HG03378 (cell line): ENCODE results near the gene MT4.

ENCODE experiments used
- ATAC-seq: cut with Tn5 transposase; IDR thresholded peaks from one replicate; pipeline ENCODE4 v1.9.1; 2021; ENCODE audit warnings: mild to moderate bottlenecking, moderate library complexity; ENCODE audit not compliant: unreplicated experiment

MT4 gene

DNA sequence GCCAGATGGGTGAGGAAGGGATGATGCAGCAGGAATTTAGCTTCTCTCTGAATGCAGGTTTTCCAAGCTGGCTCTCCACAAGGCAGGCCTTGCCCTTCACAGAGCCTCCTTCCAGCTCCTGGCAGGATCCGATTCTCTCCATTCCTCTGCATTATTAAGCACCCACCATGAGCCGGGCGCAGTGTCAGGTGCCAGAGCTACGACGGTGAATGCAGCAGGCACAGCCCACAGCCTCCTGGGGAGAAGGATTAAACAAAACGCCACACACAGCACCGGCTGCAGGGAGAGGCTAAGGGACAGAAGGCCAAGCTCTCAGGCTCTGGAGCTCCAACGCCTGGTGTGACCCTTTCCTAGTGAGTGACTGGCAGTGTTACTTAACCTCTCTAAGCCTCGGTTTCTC lies 36.5 kb downstream of the MT4 start:
- no peak for ATAC-seq

DNA sequence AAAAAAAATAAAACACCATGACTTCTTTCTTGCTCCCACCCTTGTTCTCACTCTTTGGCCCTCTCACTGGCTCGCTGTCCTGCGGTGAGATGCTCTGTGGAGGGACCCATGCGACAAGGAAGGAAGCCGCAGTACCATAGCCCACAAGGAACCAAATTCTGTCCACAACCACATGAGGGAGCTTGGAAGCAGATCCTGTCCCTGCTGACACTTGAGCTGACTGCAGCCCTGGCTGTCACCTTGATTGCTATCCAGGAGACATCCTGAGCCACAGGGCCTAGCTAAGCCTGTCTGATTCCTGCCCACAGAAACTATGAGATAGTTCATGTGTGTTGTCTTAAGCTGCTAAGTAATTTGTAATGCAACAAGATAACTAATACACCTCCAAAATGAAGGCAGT lies 38.7 kb downstream of the MT4 start:
- ATAC-seq = no peak

DNA sequence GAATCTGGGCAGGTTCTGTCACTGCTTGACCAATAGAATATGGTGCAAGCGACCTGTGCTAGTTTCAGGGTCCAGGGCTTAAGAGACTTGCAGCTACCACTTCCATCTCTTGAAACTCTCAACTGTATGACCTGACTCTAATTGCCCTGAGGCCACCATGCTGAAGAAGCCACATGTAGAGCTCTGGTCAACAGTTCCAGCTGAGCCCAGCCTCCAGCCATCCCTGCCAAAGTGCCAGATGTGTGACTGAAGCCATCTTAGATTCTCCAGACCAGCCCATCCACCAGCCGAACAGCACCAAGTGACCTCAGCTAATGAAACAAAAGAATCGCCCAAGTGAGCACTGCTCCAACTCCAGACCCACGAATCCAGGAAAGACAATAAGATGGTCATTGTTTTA lies 40.1 kb downstream of the MT4 start:
- ATAC-seq = no peak

DNA sequence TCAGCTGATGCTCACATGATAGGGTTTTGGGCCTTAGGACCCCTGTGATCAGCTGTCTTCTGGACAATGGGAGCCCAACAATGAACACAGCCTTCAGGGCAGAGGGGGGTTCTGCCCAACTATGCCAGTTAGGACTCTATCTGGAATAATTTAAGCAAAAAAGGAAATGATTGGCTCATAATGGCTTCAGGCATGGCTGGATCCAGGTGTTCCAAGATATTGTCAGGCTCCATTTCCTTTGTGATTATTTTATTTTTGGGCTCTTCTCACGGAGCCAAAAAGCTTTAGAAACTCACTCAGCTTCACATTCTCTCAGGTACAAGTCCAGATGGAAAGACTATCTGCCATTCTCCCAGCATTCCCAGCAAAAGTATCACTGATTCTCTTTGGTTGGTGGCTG lies 40.6 kb downstream of the MT4 start:
- no peak for ATAC-seq

DNA sequence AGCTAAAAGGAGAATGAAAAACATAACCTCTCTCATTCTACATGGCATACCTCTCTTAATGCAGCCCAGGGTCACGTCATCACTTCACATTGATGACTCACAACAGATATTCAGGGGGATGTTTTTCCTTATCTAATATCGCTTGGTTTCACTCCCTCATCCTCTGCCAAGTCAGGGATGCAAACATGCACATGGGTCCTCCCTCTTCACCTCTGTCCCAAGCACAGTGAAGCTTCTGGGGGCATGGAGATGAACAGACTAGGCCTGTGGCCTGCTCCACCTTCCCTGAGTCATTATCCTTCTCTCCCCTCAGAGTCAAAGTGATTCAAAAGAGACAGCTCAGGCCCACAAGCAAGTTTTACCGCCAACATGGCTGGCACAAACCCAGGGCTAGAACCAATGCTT lies 41.2 kb downstream of the MT4 start:
- no peak for ATAC-seq

DNA sequence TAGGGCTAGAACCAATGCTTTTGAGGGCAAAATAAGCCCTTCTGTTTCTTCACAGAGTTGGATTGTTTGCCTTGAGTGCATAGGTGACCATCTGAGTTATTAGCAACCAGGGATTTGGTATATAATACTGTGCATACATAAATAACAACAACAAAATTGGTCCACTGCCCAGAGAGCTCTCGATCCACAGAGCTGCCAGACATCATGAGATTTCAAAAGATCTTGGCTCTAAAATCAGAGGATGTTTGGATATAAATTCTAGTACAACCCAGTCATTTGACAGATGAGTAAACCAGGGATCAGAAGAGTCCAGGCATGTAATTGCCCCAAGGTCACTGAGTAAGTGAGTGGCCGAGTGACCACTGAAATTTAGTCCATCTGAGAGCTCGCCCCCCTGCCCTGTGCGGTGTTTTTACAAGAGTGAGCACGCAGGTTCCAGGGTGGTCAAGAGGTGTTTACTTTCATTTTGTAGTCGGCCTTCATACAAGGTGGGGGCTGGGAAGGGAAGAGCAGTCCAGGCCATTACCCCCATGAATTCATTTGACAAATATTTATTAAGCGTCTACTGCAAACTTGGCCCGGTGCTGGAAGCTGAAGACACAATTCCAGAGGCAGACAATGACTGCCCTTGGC lies 41.7 kb downstream of the MT4 start:
- no peak for ATAC-seq

DNA sequence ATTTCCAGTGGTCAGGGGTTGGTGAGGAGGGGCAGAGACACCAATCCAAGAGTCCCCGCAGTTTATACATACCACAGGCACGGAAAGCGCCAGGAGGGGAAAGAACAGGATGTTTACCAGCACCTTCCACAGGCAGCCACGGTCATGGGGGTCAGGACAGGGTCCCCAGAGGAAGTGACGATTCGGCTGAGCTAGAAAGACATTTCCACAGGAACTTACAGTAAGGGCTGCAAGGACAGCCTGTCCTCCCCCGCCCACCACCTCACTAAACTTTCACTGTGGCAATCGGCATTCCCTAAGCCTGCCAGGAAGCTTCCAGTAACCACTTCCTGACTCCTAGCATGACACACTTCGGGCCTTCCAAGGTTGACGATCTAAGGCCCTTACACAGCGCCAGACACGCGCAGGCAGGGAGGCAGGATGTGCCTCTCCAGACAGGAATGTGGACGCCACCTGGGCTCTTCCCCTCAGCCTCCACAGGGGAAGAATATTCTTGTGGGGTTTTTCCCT lies 42.3 kb downstream of the MT4 start:
- no peak for ATAC-seq

DNA sequence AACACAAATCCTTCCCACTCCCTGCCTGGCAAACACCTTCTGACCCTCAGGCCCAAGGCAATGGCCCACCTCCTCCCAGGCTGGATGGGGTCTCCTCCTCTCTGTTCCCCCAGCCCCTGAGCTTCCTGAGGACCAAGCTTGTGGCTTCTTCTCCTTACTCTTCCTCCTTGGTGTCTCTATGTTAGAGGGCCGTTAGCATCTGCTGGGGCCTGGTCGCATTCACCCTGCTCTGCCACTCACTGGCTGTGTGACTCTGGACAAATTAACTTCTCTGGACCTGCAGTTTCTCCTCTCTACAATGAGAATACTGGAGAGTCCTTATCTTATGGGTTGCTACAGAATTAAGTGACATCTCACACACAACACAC lies 42.8 kb downstream of the MT4 start:
- ATAC-seq = no peak

DNA sequence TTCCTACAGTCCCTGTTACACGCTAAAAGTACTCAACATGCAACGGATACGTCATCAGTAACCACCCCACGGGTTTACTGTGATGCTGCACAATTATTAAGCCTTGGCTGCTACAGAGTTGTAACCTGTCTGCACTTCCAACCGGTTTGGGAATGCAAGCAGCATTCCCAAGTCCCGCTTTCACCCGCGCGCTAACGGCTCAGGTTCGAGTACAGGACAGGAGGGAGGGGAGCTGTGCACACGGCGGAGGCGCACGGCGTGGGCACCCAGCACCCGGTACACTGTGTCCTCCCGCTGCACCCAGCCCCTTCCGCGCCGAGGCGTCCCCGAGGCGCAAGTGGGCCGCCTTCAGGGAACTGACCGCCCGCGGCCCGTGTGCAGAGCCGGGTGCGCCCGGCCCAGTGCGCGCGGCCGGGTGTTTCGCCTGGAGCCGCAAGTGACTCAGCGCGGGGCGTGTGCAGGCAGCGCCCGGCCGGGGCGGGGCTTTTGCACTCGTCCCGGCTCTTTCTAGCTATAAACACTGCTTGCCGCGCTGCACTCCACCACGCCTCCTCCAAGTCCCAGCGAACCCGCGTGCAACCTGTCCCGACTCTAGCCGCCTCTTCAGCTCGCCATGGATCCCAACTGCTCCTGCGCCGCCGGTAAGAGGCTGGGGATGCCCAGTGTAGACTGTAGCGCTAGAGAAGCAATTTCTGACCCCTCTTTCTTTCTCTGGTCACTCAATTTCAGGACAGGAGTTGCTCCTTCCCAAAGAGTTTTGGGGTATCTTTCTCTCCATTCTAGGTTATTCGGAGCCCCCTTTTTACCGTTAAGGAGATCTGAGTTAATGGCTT lies 43.4 kb downstream of the MT4 start, which contains the start of gene MT2A:
MT2A (plus strand) TSS at position 542 of the 833 bp plus-strand sequence; CDS start at position 614, 72 bp downstream.
- ATAC-seq = peak; percentile 72

DNA sequence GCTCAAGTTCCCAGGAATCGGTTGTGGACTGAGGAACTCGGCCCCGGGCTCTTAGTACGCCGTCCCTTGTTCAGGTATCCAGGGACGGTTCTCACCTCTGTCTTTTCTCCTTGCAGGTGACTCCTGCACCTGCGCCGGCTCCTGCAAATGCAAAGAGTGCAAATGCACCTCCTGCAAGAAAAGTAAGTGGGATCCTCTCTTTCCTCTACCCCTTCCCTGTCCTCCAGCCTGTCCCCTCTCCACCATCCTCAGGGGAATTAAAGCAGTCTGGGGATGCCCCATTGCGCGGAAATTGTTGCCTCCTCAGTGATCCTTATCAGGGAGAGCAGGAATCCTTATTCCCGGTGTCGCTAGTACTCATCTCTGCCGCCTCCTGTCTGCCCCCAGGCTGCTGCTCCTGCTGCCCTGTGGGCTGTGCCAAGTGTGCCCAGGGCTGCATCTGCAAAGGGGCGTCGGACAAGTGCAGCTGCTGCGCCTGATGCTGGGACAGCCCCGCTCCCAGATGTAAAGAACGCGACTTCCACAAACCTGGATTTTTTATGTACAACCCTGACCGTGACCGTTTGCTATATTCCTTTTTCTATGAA lies 44.1 kb downstream of the MT4 start:
- ATAC-seq = no peak

DNA sequence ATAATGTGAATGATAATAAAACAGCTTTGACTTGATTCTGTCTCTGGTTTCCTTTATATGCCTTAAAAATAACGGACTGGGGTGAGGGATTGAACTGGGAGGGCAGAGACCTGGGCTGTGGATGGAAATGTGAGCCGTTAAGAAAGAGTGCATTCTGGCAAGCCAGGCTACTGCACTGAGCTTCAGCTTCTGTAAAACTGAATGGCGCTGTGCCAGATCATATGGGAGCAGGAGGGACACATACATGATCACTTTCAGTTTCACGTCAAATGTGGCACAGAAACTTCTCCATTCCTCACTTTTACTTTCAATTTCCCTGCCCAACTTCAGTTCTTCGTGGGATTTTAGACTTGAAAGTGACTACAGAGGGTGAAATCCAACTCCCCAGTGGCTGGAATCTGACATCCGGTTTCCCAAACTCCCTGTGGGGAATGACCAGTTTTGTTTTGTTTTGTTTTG lies 44.6 kb downstream of the MT4 start:
- peak; percentile 48 for ATAC-seq

DNA sequence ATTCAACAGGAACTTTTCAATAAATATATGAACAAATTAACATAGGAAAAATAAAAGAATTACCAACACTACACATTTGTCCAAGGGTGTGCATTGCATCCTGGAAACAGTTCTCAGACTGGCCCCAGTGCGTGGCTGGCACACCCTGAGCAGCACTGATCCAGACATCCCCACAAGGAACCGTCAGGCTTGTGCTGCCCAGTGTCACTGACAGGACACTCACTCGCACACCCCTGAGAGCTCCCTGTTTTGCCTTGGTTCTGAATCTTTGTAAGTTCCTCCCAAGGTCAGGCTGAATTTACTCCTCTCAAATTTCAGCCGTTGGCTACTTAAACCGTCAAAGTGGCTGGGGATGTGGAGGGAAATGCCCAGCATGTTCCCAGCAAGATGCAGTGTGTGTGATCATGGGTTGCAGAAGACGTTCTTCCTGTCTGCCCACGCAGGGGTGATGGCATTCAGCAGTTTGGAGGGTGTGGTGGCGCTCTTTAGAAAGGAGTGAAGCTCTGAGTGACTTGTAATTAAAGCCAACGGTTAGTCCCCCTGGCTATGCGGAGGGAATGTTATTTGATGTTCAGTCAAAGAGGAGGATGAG lies 45.2 kb downstream of the MT4 start:
- no peak for ATAC-seq

DNA sequence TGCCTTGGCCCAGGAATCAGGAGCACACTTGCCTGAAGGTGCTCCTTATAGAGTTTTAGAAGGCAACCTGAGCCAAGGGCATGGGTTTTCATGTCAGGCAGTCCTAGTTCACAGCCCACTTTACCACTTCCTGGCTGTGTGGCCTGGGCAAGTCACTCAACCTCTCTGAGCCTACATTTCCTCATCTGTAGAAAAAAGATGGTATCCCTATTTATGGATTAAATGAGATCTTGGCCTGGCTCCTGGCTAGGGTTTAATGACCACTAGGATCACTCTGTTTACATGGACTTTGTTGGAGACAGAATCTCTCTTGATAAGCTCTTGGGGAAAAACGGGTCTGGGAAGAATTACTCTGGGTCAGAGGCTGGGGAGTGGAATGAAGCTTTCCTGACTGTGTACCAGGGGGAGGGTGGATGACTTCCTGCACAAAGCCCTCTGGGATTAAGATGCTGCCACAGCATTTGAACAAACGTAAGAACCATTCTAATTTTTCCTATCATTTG lies 45.8 kb downstream of the MT4 start:
- ATAC-seq = no peak

DNA sequence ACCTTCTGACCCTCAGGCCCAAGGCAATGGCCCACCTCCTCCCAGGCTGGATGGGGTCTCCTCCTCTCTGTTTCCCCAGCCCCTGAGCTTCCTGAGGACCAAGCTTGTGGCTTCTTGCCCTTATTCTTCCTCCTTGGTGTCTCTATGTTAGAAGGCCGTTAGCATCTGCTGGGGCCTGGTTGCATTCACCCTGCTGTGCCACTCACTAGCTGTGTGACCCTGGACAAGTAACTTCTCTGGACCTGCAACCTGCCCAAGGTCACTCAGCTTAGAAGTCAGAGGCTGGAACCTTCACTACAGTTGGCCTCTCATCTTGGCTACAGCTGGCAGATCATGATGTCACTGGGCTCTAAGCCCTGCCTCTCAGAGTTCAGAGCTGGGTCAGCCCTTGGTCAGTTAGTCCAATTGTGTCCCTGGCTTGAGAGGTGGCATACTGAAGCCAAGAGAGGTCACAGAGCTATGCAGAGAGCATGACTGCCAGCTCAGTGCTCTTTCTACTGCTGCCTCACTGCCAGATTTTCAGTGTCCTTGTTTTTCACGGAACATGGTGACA lies 46.5 kb downstream of the MT4 start:
- no peak for ATAC-seq

DNA sequence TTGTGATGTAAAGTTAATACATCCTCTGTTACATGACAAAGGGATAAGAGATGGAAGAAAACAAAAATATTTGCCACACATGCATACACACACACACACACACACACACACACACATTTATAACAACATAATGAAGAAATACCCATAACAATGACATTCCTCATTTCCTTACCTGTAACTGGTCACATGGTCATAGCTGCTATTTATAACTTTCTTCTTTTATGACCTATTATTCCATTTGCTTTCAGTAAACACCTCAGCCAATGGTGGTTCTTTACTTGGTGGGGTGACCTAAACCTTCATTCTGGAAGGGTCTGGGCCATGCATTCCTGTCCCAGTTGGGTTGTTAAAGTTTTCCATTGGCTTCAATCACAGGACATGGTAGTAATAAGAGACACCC lies 48.8 kb downstream of the MT4 start:
- no peak for ATAC-seq

DNA sequence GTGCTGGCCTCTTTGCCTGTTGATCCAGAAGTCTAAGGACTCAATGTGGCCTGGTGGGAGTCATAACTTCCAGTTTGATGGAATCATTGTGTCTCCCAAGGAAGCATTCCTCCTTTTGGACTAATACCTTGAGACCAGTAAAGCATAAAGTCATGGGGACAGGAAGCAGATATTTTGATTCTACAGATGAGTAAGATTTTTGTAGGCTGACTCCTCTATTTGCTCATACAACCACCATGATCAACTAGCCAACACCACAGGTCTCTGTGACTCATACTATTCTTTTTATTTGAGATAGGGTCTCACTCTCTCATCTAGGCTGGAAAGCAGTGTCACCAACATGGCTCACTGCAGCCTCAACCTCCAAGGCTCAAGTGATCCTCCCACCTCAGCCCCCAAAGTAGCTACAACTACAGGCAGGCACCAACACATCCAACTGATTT lies 49.7 kb downstream of the MT4 start:
- no peak for ATAC-seq

DNA sequence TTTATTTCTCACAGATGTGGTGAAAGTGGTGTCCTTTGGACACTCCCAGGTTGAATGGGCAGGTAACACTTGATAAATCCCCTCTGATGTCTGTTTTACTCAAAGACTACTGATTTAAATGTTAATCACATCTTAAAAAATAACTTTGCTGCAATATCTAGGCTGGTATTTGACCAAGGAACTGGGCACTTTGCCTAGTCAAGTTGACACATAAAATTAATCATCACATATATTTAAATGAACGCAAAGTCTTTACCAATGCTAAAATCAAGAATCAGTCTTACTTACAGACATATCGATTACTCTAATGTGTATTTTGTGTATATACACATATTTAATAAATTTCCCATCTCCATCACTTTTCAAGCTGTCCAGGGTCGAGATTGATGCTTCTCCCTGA lies 50.5 kb downstream of the MT4 start:
- no peak for ATAC-seq

DNA sequence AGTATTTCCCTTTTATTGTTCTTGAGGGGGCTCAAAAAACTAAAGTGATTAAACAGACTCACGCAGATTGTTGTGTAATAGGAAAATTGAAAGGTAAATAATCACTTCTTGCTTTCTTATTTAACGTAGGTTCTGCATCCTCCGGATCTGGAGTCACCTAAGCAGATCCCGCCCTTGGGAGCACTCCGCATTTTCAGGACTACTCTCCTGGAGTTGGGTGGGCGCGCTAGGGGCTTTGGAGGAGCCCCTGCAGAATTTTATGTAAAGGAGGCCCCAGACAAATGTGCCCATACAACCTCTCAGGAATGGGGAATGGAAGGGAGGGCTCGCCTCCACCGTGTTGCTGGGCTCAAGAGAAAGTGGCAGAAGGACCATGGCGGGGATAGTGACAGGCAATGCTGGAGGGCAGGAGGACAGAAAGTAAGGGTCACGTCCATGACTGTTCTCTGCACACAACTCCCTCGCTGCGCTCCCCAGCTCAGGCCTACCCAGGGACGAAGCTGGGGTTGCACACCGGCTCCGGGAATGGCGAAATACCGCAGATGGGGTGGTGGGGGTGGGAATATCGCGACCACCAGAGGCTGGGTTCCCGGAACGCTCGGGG lies 51.8 kb downstream of the MT4 start:
- no peak for ATAC-seq

DNA sequence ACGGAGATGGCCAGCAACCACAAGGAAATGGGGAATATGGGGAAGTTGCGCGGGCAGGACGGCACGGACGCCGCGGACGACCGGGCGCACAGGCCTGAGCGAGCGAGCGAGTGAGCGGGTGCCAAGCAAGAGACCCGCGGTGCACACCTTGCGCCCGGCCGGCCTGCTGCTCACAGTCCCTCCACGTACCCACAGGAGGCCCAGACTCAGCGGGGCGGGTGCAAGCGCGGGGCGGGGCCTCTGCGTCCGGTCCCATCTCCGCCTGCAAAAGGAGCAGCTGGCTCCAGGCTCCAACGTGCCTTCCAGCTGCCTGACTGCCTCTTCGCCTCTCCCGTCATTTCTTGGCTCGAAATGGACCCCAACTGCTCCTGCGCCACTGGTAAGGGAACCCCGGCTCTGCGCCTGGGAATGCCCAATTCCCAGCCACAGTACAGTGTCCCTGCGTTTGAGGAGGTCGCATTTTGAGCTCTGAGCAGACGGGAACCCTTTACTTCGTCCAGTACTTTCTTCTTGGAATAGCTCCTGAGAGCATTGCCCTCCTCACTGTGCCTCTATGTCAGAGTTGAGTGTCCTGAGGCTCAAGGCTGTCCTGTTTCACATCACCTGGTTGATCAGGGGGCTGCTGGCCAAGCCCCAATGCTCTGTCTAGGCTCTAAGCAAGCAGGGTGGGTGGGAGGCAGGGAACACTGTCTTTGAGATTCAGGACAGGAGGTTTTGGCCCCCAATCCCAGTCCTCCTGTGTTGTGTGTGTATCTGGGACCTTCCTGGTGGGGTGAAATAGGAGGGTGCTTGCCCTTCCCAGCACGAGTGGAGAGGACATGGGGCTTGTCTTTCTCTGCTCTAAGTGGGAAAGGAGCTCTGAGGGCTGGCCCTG lies 52.6 kb downstream of the MT4 start:
- no peak for ATAC-seq

DNA sequence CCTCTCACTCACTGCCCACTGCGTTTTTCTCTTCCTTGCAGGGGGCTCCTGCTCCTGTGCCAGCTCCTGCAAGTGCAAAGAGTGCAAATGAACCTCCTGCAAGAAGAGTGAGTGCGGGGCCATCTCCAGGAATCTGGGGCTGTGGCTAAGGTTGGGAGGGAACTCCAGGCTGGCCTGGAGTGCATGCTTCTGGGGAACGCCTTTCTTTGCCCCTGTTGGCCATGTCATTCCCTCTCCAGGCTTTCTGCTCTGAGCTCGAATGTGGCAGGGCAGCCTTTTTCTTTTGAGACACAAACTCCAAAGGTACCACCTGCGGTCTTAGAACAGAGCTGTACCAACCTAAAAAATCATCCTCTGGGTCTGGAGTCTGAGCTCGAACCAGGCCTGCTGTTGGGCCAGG lies 53.3 kb downstream of the MT4 start:
- no peak for ATAC-seq
